Smooth muscle cell (in vitro differentiated cells): ENCODE data around the gene SAMD8. TPM values are rescaled to one million over a fixed set of nuclear protein-coding genes. Genes with fewer than 3 reads are reported as not detected.
A peak's percentile ranks its signal among the peaks of the same experiment; 100 is the strongest.

ENCODE experiments used
- DNase-seq: peaks from one replicate; lab custom pipeline; 2025; ENCODE audit not compliant: unreplicated experiment; lab: John Stamatoyannopoulos, UW
- H2AFZ ChIP-seq: fragments of 200-600 bp; sonication (generic); 2 replicates; pipeline ENCODE4 v1.6.0; 2016; ENCODE audit warnings: antibody characterized with exemption, low read depth, mild to moderate bottlenecking
- H3F3A ChIP-seq: fragments of 200-600 bp; sonication (generic); 2 replicates; pipeline ENCODE4 v1.6.0; 2017; ENCODE audit warnings: antibody characterized with exemption, low read depth
- H3K27ac ChIP-seq: fragments of 200-600 bp; sonication (generic); 2 replicates; pipeline ENCODE4 v1.5.1; 2016; ENCODE audit warnings: low read depth, mild to moderate bottlenecking
- H3K27me3 ChIP-seq: fragments of 200-600 bp; sonication (generic); 2 replicates; pipeline ENCODE4 v1.6.1; 2016; ENCODE audit warnings: low read depth, mild to moderate bottlenecking
- H3K36me3 ChIP-seq: fragments of 200-600 bp; sonication (generic); 2 replicates; pipeline ENCODE4 v1.5.1; 2016; ENCODE audit warnings: low read depth
- H3K4me1 ChIP-seq: fragments of 200-600 bp; sonication (generic); 2 replicates; pipeline ENCODE4 v1.5.1; 2016; ENCODE audit warnings: low read depth
- H3K4me2 ChIP-seq: fragments of 200-600 bp; sonication (generic); 2 replicates; pipeline ENCODE4 v1.6.0; 2016; ENCODE audit warnings: mild to moderate bottlenecking
- H3K4me3 ChIP-seq: fragments of 200-600 bp; sonication (generic); 2 replicates; pipeline ENCODE4 v1.5.1; 2016; ENCODE audit warnings: mild to moderate bottlenecking
- H3K79me2 ChIP-seq: fragments of 200-600 bp; sonication (generic); 2 replicates; pipeline ENCODE4 v1.6.0; 2016; ENCODE audit warnings: low read depth, mild to moderate bottlenecking
- H3K9ac ChIP-seq: fragments of 200-600 bp; sonication (generic); 2 replicates; pipeline ENCODE4 v1.6.0; 2016; ENCODE audit warnings: low read depth
- H3K9me3 ChIP-seq: fragments of 200-600 bp; sonication (generic); replicated peaks from 2 replicates; pipeline ENCODE4 v1.5.1; 2016; ENCODE audit warnings: low read depth
- H4K20me1 ChIP-seq: fragments of 200-600 bp; sonication (generic); 2 replicates; pipeline ENCODE4 v1.6.0; 2016; ENCODE audit warnings: low read depth
- WGBS: methylation state at CpG from one replicate; pipeline ENCODE4 v1.1.7; 2016; ENCODE audit warnings: low lambda C conversion rate; 5-methylcytosine and 5-hydroxymethylcytosine counted together
- polyA plus RNA-seq: library from polyadenylated mRNA; unstranded; fragments of >200 nt; fragmentation: Nextera tagmentation; extraction: Ambion mirVana; gene quantifications from 2 replicates; pipeline ENCODE4 v1.2.1, GENCODE V29; 2016
- total RNA-seq: library from RNA; depleted of rRNA; stranded (reverse); fragments of >200 nt; gene quantifications from 2 replicates; pipeline ENCODE4 v1.2.3, GENCODE V29; 2014
- TF ChIP-seq, protein P1 (sequence below): fragments of 200-600 bp; sonication (generic); IDR thresholded peaks from 2 replicates; pipeline ENCODE4 v1.5.1; 2017; ENCODE audit warnings: borderline replicate concordance, mild to moderate bottlenecking, antibody characterized with exemption; ENCODE audit not compliant: insufficient read depth, poor library complexity, severe bottlenecking

SAMD8 gene
- total and polyA plus RNA-seq, 2 experiments from 2014 or later, result 7.4 to 30.1 TPM

DNA sequence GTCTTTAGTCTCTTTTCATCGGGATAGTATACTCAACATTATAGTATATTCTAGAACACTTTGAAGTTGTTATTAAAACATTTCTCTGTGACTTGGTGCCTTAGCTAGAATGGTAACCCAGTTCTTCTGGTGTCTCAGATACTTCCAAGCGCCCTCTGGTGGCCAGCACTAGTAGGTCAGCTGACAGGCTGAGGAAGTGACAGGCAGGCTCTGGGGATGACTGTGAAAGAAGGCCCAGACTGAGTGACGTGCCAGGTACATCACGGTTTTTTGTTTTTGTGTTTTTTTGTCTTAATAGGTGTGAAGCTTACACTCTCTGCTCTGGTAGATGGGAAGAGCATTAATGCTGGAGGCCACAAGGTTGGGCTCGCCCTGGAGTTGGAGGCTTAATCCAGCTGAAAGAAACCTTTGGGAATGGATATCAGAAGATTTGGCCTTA is 119.2 kb downstream of the SAMD8 start:
- Histone ChIP-seq H3K79me2 (peaks cover 41% of the 10 kb centered on the region), H3K36me3 (no peaks in the 10 kb centered on the region), H3F3A (peaks cover 50% of the 10 kb centered on the region), H3K4me3 (no peak overlapping the region), H3K27me3 (no peaks in the 10 kb centered on the region), H3K4me1 (peaks cover 37% of the 10 kb centered on the region), H3K4me2 (peak overlapping the region; percentile 23), H4K20me1 (peaks cover 66% of the 10 kb centered on the region), H3K9me3 (no peaks in the 10 kb centered on the region), H3K9ac (no peak overlapping the region), H2AFZ (no peak overlapping the region), H3K27ac (peak overlapping the region; percentile 93)
- TF ChIP-seq, protein P1, sequence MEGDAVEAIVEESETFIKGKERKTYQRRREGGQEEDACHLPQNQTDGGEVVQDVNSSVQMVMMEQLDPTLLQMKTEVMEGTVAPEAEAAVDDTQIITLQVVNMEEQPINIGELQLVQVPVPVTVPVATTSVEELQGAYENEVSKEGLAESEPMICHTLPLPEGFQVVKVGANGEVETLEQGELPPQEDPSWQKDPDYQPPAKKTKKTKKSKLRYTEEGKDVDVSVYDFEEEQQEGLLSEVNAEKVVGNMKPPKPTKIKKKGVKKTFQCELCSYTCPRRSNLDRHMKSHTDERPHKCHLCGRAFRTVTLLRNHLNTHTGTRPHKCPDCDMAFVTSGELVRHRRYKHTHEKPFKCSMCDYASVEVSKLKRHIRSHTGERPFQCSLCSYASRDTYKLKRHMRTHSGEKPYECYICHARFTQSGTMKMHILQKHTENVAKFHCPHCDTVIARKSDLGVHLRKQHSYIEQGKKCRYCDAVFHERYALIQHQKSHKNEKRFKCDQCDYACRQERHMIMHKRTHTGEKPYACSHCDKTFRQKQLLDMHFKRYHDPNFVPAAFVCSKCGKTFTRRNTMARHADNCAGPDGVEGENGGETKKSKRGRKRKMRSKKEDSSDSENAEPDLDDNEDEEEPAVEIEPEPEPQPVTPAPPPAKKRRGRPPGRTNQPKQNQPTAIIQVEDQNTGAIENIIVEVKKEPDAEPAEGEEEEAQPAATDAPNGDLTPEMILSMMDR, result peak; percentile 94
- peak; percentile 37 for DNase-seq
- 40% methylated on average over 5 of the region's 5 CpGs for WGBS

Other genes starting within 250 kb of the SAMD8 start
- 183 and 189 TPM in 2 replicates for gene VDAC2, start 99.1 kb downstream of the SAMD8 start, total RNA-seq
- gene VDAC2, start 99.1 kb downstream of the SAMD8 start, polyA plus RNA-seq, result 207 and 237 TPM in 2 replicates
- 9.8 and 18.7 TPM in 2 replicates for gene COMTD1, start 124.3 kb downstream of the SAMD8 start, total RNA-seq
- gene COMTD1, start 124.3 kb downstream of the SAMD8 start, polyA plus RNA-seq, result 8.4 and 9.4 TPM in 2 replicates